GM03348 (cell line): ENCODE results near the gene TEX53.

Source experiments
- DNase-seq: peaks from one replicate; pipeline ENCODE4 v3.0.0; 2012; ENCODE audit warnings: low spot score

TEX53 gene

DNA sequence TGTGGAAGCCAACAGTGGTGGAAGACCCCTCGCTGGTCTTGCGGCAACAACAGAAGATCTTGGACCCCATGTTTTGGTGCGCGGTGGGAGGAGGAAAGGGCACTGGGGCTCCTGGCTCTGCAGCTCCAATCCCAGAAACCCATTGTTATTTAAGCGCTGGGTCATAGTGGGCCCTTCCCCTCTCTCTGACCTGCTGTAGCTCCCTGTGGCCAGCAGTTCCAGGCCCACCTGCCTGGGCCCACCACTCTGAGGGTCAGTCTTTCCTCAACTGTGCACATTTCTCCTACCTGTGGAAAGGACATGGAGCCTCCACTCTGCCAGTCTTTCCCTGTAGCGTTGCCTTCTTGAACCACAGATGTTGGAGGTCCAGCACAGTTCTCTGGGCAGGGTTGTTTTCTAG, at the start of gene TEX53:
TEX53 (minus strand) TSS at position 101 of the 400 bp plus-strand sequence; CDS start at position 70, 31 bp downstream.
- no peak for DNase-seq

GRCh38 chr9:114706711-114707110, 49.1 kb upstream of the TEX53 start:
- DNase-seq, result no peak

DNA sequence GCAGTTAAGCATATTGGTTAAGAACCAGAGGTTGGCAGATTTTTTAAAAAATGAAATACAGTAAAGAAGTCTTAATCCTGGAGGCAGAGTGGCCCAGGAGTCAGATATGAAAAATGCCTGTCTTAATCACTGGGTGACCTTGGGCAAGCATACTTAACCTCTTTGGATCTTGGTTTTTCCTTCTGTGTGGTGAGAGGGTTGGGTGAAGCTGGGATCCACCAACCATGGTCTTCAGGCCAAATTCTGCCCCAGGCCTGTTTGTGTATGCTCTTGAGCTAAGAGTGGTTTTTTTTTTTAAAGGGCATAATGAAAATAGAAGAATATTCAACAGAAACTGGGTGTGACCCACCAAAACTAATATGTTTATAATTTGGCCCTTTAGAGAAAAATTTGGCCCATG, 44.4 kb upstream of the TEX53 start:
- no peak for DNase-seq

DNA sequence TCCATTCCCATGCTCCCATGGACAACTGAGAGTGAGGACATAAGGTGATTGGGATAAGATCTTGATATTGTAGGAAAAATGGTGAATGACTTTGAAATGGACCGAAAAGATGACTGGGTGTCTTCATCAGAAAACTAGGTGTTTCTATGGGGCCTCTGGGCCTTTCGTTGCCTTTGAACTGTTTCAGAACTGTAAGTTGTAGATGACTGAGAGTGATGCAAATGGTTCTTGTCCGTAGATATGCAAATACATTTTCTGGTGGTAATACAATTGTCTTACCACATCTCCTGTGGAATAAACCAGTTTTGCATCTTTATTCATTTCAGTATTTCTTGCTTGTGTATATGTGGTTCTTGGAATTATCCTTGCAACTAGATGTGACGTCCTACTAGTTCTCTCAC, 40.3 kb upstream of the TEX53 start:
- DNase-seq, result no peak

DNA sequence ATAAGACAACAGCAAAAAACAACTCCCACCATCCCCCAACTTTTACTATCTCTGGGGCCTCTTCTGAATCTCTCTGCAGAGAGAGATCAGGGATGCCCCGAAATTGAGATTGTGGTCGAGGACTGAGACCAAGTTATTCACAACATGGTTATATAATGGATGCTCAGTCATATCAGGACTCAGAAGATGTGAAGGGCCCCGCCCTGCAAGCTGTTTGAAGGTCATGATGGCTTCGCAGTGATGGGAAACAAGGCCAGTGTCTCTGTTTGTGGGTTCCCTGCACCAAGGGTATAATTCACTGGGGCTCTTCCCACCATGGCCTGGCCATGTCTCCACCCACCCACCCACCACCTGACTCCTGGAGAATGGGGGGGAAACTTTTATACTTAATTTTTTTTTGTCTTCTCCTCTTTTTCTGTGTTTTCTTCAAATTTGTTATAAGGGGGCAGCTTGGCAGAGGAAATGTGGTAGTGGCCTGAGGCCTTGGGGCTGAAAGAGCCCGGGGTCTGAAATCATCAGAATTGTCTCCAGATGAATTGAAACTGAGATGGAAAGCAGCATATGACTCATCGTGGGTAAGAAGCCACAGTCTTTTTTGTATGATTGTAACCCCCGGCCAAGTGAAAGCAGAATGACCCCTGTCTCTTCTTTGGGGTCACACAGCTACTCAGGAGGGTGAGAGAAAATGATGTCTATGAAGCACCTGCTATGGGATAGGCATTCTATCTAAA, 39.4 kb upstream of the TEX53 start:
- peak; percentile 42 for DNase-seq

GRCh38 chr9:114695948-114696347, 38.3 kb upstream of the TEX53 start:
- DNase-seq, result no peak

DNA sequence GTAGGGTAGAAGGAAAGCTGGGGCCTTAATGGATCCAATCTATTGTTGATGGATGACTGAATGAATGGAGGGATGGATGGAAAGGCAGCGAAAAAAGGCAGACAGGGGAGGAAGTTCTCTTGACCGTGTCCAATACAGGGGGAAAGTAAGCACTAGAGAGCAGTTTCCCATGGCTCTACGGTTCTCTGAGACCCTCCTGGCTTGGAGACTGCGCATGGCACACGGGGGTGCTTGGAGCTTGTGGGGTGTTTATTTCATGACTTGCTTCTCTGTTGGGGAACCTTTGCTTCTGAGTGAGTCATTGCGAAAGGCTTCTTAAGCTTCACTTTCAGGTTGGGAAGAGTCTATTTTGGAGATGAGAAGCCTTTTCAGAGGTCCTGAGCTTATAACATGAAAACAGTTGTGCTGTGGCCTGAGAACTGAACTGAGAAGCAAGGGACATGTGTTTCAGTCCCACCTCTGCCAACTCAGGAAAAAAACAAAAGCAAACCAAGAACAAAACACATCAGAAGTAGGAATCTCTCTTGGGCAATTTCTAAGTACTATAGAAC, 37.2 kb upstream of the TEX53 start:
- no peak for DNase-seq

- DNase-seq, result peak; percentile 75
These were observed 36.5 kb upstream of the TEX53 start for GRCh38 chr9:114694146-114694545.

- no peak for DNase-seq
These were observed 35.7 kb upstream of the TEX53 start for GRCh38 chr9:114693248-114693855.

DNA sequence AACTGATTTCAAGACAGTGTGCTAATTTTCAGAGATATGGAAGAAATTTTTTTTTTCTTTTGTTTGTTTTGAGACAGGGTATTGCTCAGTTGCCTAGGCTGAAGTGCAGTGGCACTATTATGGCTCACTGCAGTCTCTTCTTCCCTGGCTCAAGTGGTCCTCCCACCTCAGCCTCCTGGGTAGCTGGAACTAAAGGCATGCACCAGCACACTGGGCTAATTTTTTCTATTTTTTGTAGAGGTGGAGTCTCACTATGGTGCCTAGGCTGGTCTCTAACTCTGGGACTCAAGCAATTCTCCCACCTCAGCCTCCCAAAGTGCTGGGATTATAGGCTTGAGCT, 34.3 kb upstream of the TEX53 start:
- no peak for DNase-seq

DNA sequence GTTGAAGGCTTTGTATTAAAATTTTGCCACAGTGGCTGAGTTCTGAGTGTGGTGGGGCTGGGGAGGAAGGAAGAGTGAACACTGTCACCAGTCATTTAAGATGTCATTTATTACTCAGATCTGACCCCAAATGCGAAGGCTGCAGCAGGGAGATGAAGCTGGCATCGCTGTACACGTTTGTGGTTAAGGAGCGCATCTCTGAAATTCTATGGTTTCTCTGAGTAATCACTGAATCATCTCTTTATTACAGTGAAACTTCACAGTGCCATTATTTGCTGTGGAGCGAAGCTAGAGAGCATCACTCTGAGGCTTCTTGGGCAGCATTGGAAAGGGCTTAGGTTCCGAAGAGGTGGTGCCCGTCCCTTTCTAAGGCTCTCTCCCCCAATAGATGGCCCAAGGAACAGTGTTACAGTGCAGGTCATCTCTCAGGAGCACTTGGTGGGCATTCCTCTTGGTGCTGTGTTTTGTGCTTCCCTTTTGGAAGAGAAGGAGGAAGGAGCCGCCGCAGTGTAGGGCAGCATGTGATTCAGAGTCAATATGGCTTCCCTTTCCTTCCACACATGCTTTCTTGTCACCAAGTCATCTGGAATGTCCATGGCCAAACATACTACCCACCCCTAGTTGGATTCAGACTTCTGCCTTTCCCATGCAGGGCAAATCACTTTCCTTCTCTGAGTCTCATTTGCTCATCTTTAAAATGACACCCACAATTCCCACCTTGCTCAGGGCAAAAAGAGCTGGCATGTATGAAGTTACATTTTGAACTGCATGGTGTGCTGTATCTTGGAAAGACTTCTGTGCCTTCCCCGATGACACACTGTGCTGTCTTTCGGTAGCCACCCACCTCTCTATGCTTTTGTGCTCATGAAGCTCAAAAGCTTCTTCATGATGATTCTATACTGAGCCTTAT, 33.7 kb upstream of the TEX53 start:
- DNase-seq, result peak; percentile 83

- no peak for DNase-seq
These were observed 32.7 kb upstream of the TEX53 start for GRCh38 chr9:114690308-114690707.

- DNase-seq, result no peak
These were observed 32.2 kb upstream of the TEX53 start for GRCh38 chr9:114689813-114690212.

GRCh38 chr9:114688909-114689610, 31.5 kb upstream of the TEX53 start:
- DNase-seq, result no peak

- no peak for DNase-seq
These were observed 30.8 kb upstream of the TEX53 start for GRCh38 chr9:114688379-114688778.

GRCh38 chr9:114687034-114687433, 29.4 kb upstream of the TEX53 start:
- DNase-seq, result no peak

DNA sequence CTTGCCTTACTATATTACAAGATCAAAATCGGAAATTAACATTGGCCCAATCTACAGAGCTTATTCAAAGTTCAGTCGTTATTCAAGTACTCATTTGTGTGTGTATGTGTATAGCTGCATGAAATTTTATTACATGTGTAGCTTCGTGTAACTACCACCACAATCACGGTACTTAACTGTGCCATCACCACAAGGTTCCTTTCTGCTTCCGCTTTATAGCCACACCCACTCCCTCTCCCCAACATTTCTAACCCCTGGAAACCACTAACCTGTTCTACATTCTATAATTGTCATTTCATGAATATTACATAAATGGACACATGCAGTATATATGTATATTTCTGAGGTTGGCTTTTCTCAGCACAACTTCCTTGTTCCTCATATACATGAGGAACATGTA, 28.3 kb upstream of the TEX53 start:
- DNase-seq, result no peak

DNA sequence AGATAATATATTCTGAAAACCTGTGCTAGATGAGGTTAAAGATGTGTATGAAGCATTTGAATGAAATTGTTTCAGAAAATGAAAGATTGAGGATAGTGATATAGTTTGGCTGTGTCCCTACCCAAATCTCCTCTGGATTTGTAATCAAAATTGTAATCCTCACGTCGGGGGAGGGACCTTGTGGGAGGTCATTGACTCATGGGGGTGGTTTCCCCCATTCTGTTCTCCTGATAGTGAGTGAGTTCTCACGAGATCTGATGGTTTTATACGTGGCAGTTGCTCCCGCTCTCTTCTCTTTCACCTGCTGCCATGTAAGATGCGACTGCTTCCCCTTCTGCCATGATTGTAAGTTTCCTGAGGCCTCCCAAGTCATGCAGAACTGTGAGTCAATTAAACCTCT, 26.4 kb upstream of the TEX53 start:
- no peak for DNase-seq

GRCh38 chr9:114682846-114683245, 25.2 kb upstream of the TEX53 start:
- no peak for DNase-seq

GRCh38 chr9:114681594-114682332, 24.2 kb upstream of the TEX53 start, which contains the start of gene TEX48:
Gene TEX48 (minus strand): TSS chr9:114682192. CDS start chr9:114671723, 10,469 bp downstream.
- DNase-seq, result peak; percentile 80
